Keratinocyte (primary cell): Measurements from ENCODE around the gene CCDC34. TPM values are rescaled to one million over a fixed set of nuclear protein-coding genes. Genes with fewer than 3 reads are reported as not detected.

Experiments
- DNase-seq: peaks from one replicate; pipeline ENCODE4 v3.0.0-alpha.2; 2011; ENCODE audit warnings: low read depth, missing footprints, low spot score
- FAIRE-seq: peaks from 2 replicates; lab custom pipeline; 2011; peaks lifted over from hg19 to GRCh38; lab: Jason Lieb, UNC
- H2AFZ ChIP-seq: 2 replicates; pipeline ENCODE4 v1.6.0; 2012; ENCODE audit warnings: low read length, control low read depth, inconsistent platforms; ENCODE audit not compliant: control insufficient read depth
- H3K27ac ChIP-seq: 2 replicates; pipeline ENCODE4 v1.5.1; 2011; ENCODE audit warnings: low read length; ENCODE audit not compliant: control insufficient read depth, insufficient read depth
- H3K27me3 ChIP-seq: 3 replicates; pipeline ENCODE4 v1.6.0; 2011; ENCODE audit warnings: low read length; ENCODE audit not compliant: control insufficient read depth, insufficient read depth; ENCODE audit errors: extremely low read depth
- H3K36me3 ChIP-seq, 2 experiments: 2 replicates in 1 of 2; 3 replicates in 1 of 2; pipeline ENCODE4 v1.5.1; 2011; ENCODE audit warnings: low read length in 2 of 2, mild to moderate bottlenecking in 1 of 2; ENCODE audit not compliant: control insufficient read depth in 2 of 2, insufficient read depth in 2 of 2; ENCODE audit errors: extremely low read depth in 1 of 2
- H3K4me1 ChIP-seq: 3 replicates; pipeline ENCODE4 v1.5.1; 2011; ENCODE audit warnings: low read length; ENCODE audit not compliant: control insufficient read depth, insufficient read depth; ENCODE audit errors: extremely low read depth
- H3K4me2 ChIP-seq: 3 replicates; pipeline ENCODE4 v1.6.0; 2011; ENCODE audit warnings: low read depth, low read length; ENCODE audit not compliant: control insufficient read depth, insufficient read depth; ENCODE audit errors: extremely low read depth
- H3K4me3 ChIP-seq, 3 experiments: fragments of 200-600 bp in 1 of 3; sonication (generic) in 1 of 3; 2 replicates in 2 of 3; 3 replicates in 1 of 3; pipeline ENCODE4 v1.5.1; 2011 to 2016; ENCODE audit warnings: low read length in 3 of 3, mild to moderate bottlenecking in 3 of 3, control low read depth in 2 of 3, inconsistent platforms in 1 of 3, low read depth in 1 of 3, mixed read lengths in 1 of 3, mixed run types in 1 of 3, moderate library complexity in 1 of 3; ENCODE audit not compliant: control insufficient read depth in 2 of 3, insufficient read depth in 2 of 3; ENCODE audit errors: extremely low read depth in 1 of 3
- H3K79me2 ChIP-seq: 2 replicates; pipeline ENCODE4 v1.6.0; 2012; ENCODE audit warnings: low read length; ENCODE audit not compliant: control insufficient read depth, insufficient read depth
- H3K9ac ChIP-seq: 3 replicates; pipeline ENCODE4 v1.6.0; 2011; ENCODE audit warnings: low read length; ENCODE audit not compliant: control insufficient read depth, insufficient read depth; ENCODE audit errors: extremely low read depth
- H3K9me1 ChIP-seq: 3 replicates; pipeline ENCODE4 v1.6.0; 2011; ENCODE audit warnings: low read length; ENCODE audit not compliant: control insufficient read depth, insufficient read depth; ENCODE audit errors: extremely low read depth
- H3K9me3 ChIP-seq: 2 replicates; pipeline ENCODE4 v1.5.1; 2012; ENCODE audit warnings: low read depth, low read length; ENCODE audit not compliant: control insufficient read depth
- H4K20me1 ChIP-seq: 3 replicates; pipeline ENCODE4 v1.6.0; 2011; ENCODE audit warnings: low read length; ENCODE audit not compliant: control insufficient read depth, insufficient read depth; ENCODE audit errors: extremely low read depth
- CTCF ChIP-seq, 3 experiments: IDR thresholded peaks in 1 of 3; conservative IDR thresholded peaks in 1 of 3; optimal IDR thresholded peaks in 1 of 3; 2 replicates in 2 of 3; 3 replicates in 1 of 3; pipeline versions ENCODE3 to v1.5.1; 2011; ENCODE audit warnings: low read length in 3 of 3, mild to moderate bottlenecking in 3 of 3, moderate library complexity in 2 of 3, control low read depth in 1 of 3, inconsistent platforms in 1 of 3; ENCODE audit not compliant: insufficient read depth in 2 of 3; ENCODE audit errors: extremely low read depth in 1 of 3
- EZH2 ChIP-seq: IDR thresholded peaks from one replicate; pipeline ENCODE4 v1.6.1; 2012; ENCODE audit warnings: inconsistent platforms, mild to moderate bottlenecking, low read length, moderate library complexity
- dilution Hi-C: fragments of 300-500 bp; cut with MboI; formaldehyde crosslinking; loops from one replicate; pipeline ENCODE4 v1.7.0; 2020; ENCODE audit warnings: low sequenced_read_pairs; ENCODE audit not compliant: extremely low pct_ligation_motif_present
- polyA plus RNA-seq, 5 experiments: library from polyadenylated mRNA; depleted of rRNA in 3 of 5; stranded (reverse) in 3 of 5; stranded (forward) in 1 of 5; unstranded in 1 of 5; fragments of >200 nt; gene quantifications; 1 replicate in 1 of 5; 2 replicates in 3 of 5; 3 replicates in 1 of 5; pipeline versions ENCODE4 v1.2.1 to v1.2.3, GENCODE V29; 2011 to 2012; ENCODE audit warnings: missing spikeins in 2 of 5, low read depth in 1 of 5, low replicate concordance in 1 of 5

Gene CCDC34
- polyA plus RNA-seq, 1 donor (not counting 4 experiments of a cell fraction or from before 2014, with no cell fraction given), result 4.2 TPM

GRCh38 chr11:27371489-27371888 is 8.5 kb upstream of the CCDC34 start:
- dilution Hi-C loops, result no loop called here
- peaks cover 8 to 23% of the 10 kb centered on the region in 2 experiments for H3K36me3 ChIP-seq
- no peak for FAIRE-seq

GRCh38 chr11:27370374-27370773 is 7.4 kb upstream of the CCDC34 start:
- Histone ChIP-seq H2AFZ (no peak overlapping the region), H4K20me1 (no peaks in the 10 kb centered on the region), H3K4me1 (no peaks in the 10 kb centered on the region), H3K27ac (no peak overlapping the region), H3K4me2 (no peak overlapping the region), H3K27me3 (no peaks in the 10 kb centered on the region), H3K79me2 (no peaks in the 10 kb centered on the region), H3K36me3 (peaks cover 8 to 22% of the 10 kb centered on the region in 2 experiments), H3K4me3 (no peak overlapping the region), H3K9me1 (no peaks in the 10 kb centered on the region), H3K9ac (no peak overlapping the region), H3K9me3 (no peaks in the 10 kb centered on the region)
- FAIRE-seq (no peak), DNase-seq (no peak)
- dilution Hi-C loops, result no loop called here
- TF ChIP-seq EZH2 (no peak), CTCF (optimal IDR thresholded peaks at IDR 0.05 in 1 of 3, IDR thresholded peaks at IDR 0.05 in 1 of 3, conservative IDR thresholded peaks at IDR 0.05 in 1 of 3; ENCODE audit: extremely low read depth in 1 of 3, insufficient read depth in 2 of 3, low read length in 3 of 3) (no peak)

More at GRCh38 chr11:27371489-27371888, 8.5 kb upstream of the CCDC34 start:
- TF ChIP-seq CTCF (optimal IDR thresholded peaks at IDR 0.05 in 1 of 3, IDR thresholded peaks at IDR 0.05 in 1 of 3, conservative IDR thresholded peaks at IDR 0.05 in 1 of 3; ENCODE audit: extremely low read depth in 1 of 3, insufficient read depth in 2 of 3, low read length in 3 of 3), result no peak
- TF ChIP-seq EZH2, result no peak
- H3K9me1 ChIP-seq, result no peaks in the 10 kb centered on the region
- DNase-seq, result no peak
- H3K4me1 ChIP-seq, result no peaks in the 10 kb centered on the region
- no peak overlapping the region for H3K4me3 ChIP-seq
- H3K4me2 ChIP-seq, result no peak overlapping the region
- no peaks in the 10 kb centered on the region for H3K79me2 ChIP-seq
- H3K9ac ChIP-seq, result no peak overlapping the region
- no peaks in the 10 kb centered on the region for H4K20me1 ChIP-seq
- H3K27me3 ChIP-seq, result no peaks in the 10 kb centered on the region
- H3K27ac ChIP-seq, result no peak overlapping the region
- no peaks in the 10 kb centered on the region for H3K9me3 ChIP-seq
- H2AFZ ChIP-seq, result no peak overlapping the region
